Activated naive CD8-positive, alpha-beta T cell (primary cell): ENCODE results near the gene TRIM24.

Experiments used
- H3K27ac Mint-ChIP-seq: one replicate; pipeline ENCODE4 v1.8.0; 2021; ENCODE audit warnings: mixed read lengths
- H3K27me3 Mint-ChIP-seq: one replicate; pipeline ENCODE4 v1.8.0; 2021; ENCODE audit warnings: mixed read lengths
- H3K36me3 Mint-ChIP-seq: one replicate; pipeline ENCODE4 v1.8.0; 2021; ENCODE audit warnings: mixed read lengths
- H3K4me1 Mint-ChIP-seq: one replicate; pipeline ENCODE4 v1.8.0; 2021; ENCODE audit warnings: low read depth, mixed read lengths
- H3K4me3 Mint-ChIP-seq: one replicate; pipeline ENCODE4 v1.8.0; 2021; ENCODE audit warnings: mild to moderate bottlenecking, mixed read lengths
- H3K9me3 Mint-ChIP-seq: one replicate; pipeline ENCODE4 v1.8.0; 2021; ENCODE audit warnings: low read depth, mixed read lengths

The TRIM24 gene

GRCh38 chr7:138584696-138585095 is 124.6 kb downstream of the TRIM24 start:
- Mint-ChIP-seq H3K27me3 (no peaks in the 10 kb centered on the region), H3K9me3 (no peaks in the 10 kb centered on the region), H3K27ac (no peak overlapping the region), H3K4me3 (no peak overlapping the region), H3K36me3 (peaks cover 40% of the 10 kb centered on the region), H3K4me1 (no peaks in the 10 kb centered on the region)

GRCh38 chr7:138585283-138585993 is 125.4 kb downstream of the TRIM24 start:
- no peaks in the 10 kb centered on the region for H3K9me3 Mint-ChIP-seq
- no peaks in the 10 kb centered on the region for H3K4me1 Mint-ChIP-seq
- peaks cover 34% of the 10 kb centered on the region for H3K36me3 Mint-ChIP-seq
- no peak overlapping the region for H3K27ac Mint-ChIP-seq
- H3K4me3 Mint-ChIP-seq, result no peak overlapping the region
- no peaks in the 10 kb centered on the region for H3K27me3 Mint-ChIP-seq

- no peaks in the 10 kb centered on the region for H3K9me3 Mint-ChIP-seq
- no peak overlapping the region for H3K27ac Mint-ChIP-seq
- no peaks in the 10 kb centered on the region for H3K4me1 Mint-ChIP-seq
- H3K36me3 Mint-ChIP-seq, result peaks cover 27% of the 10 kb centered on the region
- H3K4me3 Mint-ChIP-seq, result no peak overlapping the region
- no peaks in the 10 kb centered on the region for H3K27me3 Mint-ChIP-seq
Measured at GRCh38 chr7:138587485-138587884, 127.4 kb downstream of the TRIM24 start.

GRCh38 chr7:138588986-138589385 is 128.9 kb downstream of the TRIM24 start:
- H3K36me3 Mint-ChIP-seq, result peaks cover 20% of the 10 kb centered on the region
- H3K4me1 Mint-ChIP-seq, result no peaks in the 10 kb centered on the region
- H3K9me3 Mint-ChIP-seq, result no peaks in the 10 kb centered on the region
- no peak overlapping the region for H3K4me3 Mint-ChIP-seq
- no peaks in the 10 kb centered on the region for H3K27me3 Mint-ChIP-seq
- no peak overlapping the region for H3K27ac Mint-ChIP-seq

- no peak overlapping the region for H3K27ac Mint-ChIP-seq
- no peak overlapping the region for H3K4me3 Mint-ChIP-seq
- peaks cover 15% of the 10 kb centered on the region for H3K36me3 Mint-ChIP-seq
- no peaks in the 10 kb centered on the region for H3K4me1 Mint-ChIP-seq
- no peaks in the 10 kb centered on the region for H3K9me3 Mint-ChIP-seq
- no peaks in the 10 kb centered on the region for H3K27me3 Mint-ChIP-seq
Measured at GRCh38 chr7:138590154-138590553, 130.1 kb downstream of the TRIM24 start.

- Mint-ChIP-seq H3K27me3 (no peaks in the 10 kb centered on the region), H3K9me3 (no peaks in the 10 kb centered on the region)
Measured at GRCh38 chr7:138595454-138595853, 135.4 kb downstream of the TRIM24 start.

GRCh38 chr7:138602451-138602850 is 142.4 kb downstream of the TRIM24 start:
- H3K36me3 Mint-ChIP-seq, result no peaks in the 10 kb centered on the region
- no peaks in the 10 kb centered on the region for H3K27me3 Mint-ChIP-seq
- no peaks in the 10 kb centered on the region for H3K9me3 Mint-ChIP-seq
- no peak overlapping the region for H3K4me3 Mint-ChIP-seq
- H3K4me1 Mint-ChIP-seq, result peaks cover 3% of the 10 kb centered on the region
- H3K27ac Mint-ChIP-seq, result no peak overlapping the region

More at GRCh38 chr7:138595454-138595853, 135.4 kb downstream of the TRIM24 start:
- Mint-ChIP-seq H3K36me3 (no peaks in the 10 kb centered on the region), H3K27ac (no peak overlapping the region), H3K4me1 (no peaks in the 10 kb centered on the region), H3K4me3 (no peak overlapping the region)

GRCh38 chr7:138603549-138604318 is 143.7 kb downstream of the TRIM24 start:
- Mint-ChIP-seq H3K27me3 (no peaks in the 10 kb centered on the region), H3K4me3 (no peak overlapping the region), H3K27ac (no peak overlapping the region), H3K9me3 (no peaks in the 10 kb centered on the region), H3K4me1 (peaks cover 13% of the 10 kb centered on the region), H3K36me3 (no peaks in the 10 kb centered on the region)

GRCh38 chr7:138606236-138606635 is 146.2 kb downstream of the TRIM24 start:
- no peaks in the 10 kb centered on the region for H3K27me3 Mint-ChIP-seq
- peaks cover 15% of the 10 kb centered on the region for H3K4me1 Mint-ChIP-seq
- no peak overlapping the region for H3K27ac Mint-ChIP-seq
- H3K9me3 Mint-ChIP-seq, result no peaks in the 10 kb centered on the region
- H3K36me3 Mint-ChIP-seq, result no peaks in the 10 kb centered on the region
- no peak overlapping the region for H3K4me3 Mint-ChIP-seq

- Mint-ChIP-seq H3K27ac (no peak overlapping the region), H3K27me3 (no peaks in the 10 kb centered on the region), H3K4me1 (peaks cover 15% of the 10 kb centered on the region), H3K4me3 (no peak overlapping the region), H3K9me3 (no peaks in the 10 kb centered on the region), H3K36me3 (no peaks in the 10 kb centered on the region)
Measured at GRCh38 chr7:138607216-138608126, 147.4 kb downstream of the TRIM24 start.

- no peak overlapping the region for H3K4me3 Mint-ChIP-seq
- no peak overlapping the region for H3K27ac Mint-ChIP-seq
- H3K9me3 Mint-ChIP-seq, result no peaks in the 10 kb centered on the region
- H3K4me1 Mint-ChIP-seq, result peaks cover 15% of the 10 kb centered on the region
- no peaks in the 10 kb centered on the region for H3K27me3 Mint-ChIP-seq
- H3K36me3 Mint-ChIP-seq, result no peaks in the 10 kb centered on the region
Measured at GRCh38 chr7:138608275-138608674, 148.2 kb downstream of the TRIM24 start.

GRCh38 chr7:138610671-138611170 is 150.7 kb downstream of the TRIM24 start:
- H3K4me3 Mint-ChIP-seq, result no peak overlapping the region

GRCh38 chr7:138613630-138614029 is 153.6 kb downstream of the TRIM24 start:
- H3K9me3 Mint-ChIP-seq, result no peaks in the 10 kb centered on the region
- no peaks in the 10 kb centered on the region for H3K27me3 Mint-ChIP-seq
- no peak overlapping the region for H3K4me3 Mint-ChIP-seq
- peak overlapping the region; percentile 1 for H3K27ac Mint-ChIP-seq
- H3K36me3 Mint-ChIP-seq, result no peaks in the 10 kb centered on the region
- peaks cover 8% of the 10 kb centered on the region for H3K4me1 Mint-ChIP-seq

More at GRCh38 chr7:138610671-138611170, 150.7 kb downstream of the TRIM24 start:
- H3K36me3 Mint-ChIP-seq, result no peaks in the 10 kb centered on the region
- no peaks in the 10 kb centered on the region for H3K9me3 Mint-ChIP-seq
- H3K4me1 Mint-ChIP-seq, result peaks cover 19% of the 10 kb centered on the region
- no peak overlapping the region for H3K27ac Mint-ChIP-seq
- H3K27me3 Mint-ChIP-seq, result no peaks in the 10 kb centered on the region

- H3K27ac Mint-ChIP-seq, result no peak overlapping the region
- H3K4me1 Mint-ChIP-seq, result peaks cover 5% of the 10 kb centered on the region
- H3K36me3 Mint-ChIP-seq, result no peaks in the 10 kb centered on the region
- no peaks in the 10 kb centered on the region for H3K27me3 Mint-ChIP-seq
- no peaks in the 10 kb centered on the region for H3K9me3 Mint-ChIP-seq
- H3K4me3 Mint-ChIP-seq, result no peak overlapping the region
Measured at GRCh38 chr7:138616085-138616484, 156.0 kb downstream of the TRIM24 start.
